ENCODE measurements around the gene DOK4.

Gene DOK4

GRCh38 chr16:57485916-57486857, at the start of gene DOK4:
Gene DOK4 (minus strand): TSS chr16:57486493. CDS start chr16:57479507, 6,986 bp downstream.
- peak; percentile 23 for DNase-seq (ENCODE audit: low read depth, low spot score)

DNA sequence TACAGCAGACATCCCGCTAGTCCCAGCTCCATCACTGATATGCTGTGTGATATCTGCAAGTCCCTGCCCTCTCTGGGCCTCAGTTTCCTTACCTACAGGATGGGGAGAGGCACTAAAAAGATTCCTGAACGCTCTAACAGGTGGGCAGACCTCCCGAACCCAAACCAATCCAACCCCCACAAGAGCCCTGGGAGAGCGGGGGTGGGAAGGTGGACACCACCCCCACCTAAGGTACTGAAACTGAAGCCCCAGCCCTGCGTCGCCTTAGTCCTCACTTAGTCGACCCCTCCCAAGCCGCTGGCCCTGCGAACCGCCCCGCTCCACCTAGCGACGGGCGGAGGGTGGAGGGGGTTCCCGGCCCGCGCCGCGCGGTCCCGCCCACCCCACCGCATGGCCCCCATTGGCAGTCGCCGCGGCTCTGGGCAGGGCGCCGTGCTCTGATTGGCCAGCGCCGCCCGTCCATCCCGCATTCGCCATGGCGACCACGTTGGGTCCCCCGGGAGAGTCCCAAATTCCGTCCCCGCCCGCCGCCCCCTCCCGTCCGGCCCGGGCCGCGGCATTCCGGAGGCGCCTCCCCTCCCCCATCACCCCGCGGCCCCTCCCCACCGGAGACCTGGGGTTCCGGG, 49.5 kb upstream of the DOK4 start:
- peak; percentile 92 for DNase-seq (ENCODE audit: low read depth, low spot score)

DNA sequence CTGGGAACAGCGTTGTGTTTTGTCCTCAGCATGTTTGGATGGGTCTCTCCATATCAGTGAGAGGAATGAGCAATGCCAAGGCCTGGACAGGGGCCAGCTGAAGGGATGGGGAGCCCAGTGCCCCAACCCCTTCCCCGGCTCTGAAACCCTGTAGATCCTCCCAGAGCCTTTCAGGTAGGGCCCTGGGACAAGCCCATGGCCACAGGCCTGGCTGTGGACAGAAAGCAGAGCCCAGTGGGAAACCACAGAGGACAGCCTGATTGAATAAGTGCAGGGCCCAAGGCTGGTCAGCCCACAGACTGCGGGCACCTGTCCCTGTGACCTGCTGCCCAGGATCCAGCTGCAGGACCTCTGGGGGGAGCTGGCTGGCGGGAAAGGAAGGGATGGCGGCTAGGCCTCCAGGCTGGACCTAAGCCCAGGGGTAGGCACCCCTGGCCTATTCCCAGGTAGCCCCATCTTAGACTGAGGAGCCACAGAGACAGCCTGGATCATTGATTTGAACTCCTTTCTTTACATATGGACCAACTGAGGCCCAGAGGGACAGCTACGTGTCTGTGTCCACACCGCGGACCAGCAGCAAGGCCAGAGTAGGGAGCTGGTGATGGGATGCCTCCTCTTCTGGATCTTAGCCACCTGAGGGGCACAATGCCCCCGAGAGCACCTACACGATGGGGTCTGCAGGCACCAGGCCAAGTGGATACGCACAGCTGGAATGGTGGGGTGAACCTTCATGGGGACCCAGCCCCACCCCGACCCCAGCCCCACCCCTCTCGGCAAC, 48.8 kb upstream of the DOK4 start:
- no peak for DNase-seq (ENCODE audit: low read depth, low spot score)

DNA sequence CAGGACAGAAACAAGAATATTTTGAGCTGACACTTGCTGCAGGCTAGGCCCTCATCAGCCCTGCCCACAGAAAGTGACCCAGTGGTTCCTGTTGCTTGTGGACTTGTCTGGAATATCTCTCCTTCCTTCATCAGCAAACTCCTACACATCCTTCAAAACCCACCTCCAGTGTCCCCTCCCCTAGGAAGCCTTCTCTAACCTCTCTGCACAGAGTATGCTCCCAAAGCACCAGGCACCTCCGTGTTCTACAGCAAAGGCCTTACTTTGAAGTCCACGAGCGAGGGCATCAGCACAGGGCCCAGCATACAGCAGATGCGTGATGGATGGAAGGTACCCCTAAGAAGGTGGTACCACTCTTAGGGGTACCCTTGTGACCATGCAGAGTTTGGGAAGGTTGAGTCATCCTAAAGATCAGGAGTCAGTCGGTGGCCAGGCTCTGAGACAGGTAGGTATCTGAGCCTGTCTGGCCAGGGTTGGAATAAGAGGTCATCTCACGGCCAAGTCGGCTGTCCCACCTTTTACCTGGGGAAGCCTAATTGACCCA, 48.1 kb upstream of the DOK4 start:
- DNase-seq (ENCODE audit: low read depth, low spot score), result no peak

DNA sequence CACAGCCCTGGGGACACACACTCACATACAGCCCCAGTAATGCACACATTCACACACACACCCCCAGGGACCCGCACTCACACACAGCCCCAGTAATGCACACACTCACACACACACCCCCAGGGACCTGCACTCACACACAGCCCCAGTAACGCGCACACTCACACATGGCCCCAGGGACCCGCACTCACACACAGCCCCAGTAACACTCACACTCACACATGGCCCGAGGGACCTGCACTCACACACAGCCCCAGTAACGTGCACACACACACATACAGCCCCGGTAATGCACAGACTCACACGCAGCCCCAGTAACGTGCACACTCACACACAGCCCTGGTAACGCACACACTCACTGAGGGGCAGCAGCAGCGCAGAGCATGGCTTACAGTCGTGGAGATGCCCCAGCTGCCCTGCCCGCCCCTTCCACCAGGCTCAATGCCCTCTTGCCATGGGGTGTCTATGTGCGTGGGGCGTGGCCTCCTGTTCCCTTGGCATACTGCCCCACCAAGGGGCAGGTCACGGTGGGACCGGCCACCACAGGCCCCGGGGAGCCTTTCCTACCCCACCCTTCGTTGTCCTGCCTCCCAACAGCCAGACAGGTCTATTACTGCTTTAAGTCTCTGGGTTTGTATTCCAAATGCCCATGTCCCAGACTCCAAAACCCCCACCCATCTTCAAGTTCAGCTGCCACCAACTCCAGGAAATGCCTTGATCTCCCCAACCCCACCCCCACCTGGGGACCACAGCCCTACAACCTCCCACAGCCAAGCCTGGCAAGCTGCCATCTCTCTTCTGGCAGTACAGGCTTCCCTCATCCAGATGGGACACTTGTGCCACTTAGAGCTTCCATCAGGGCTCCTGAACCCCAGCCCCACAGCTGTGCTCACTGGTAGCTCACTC, 47.4 kb upstream of the DOK4 start:
- no peak for DNase-seq (ENCODE audit: low read depth, low spot score)

DNA sequence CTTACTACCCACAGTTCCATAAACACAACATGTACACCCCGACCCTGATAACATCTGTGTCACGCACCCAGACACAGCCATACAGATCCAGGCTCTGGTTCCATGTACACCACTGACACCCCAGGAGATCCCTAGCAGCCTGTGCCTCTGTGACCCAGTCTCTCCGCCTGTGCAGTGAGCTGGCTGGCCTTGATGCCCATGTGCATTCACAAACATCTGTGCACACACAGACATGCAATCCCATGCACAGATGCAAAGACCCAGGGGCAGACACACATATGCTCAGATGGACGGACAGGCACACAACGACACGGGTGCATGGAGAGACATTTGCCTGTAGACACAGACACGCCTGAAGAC, 46.0 kb upstream of the DOK4 start:
- no peak for DNase-seq (ENCODE audit: low read depth, low spot score)

GRCh38 chr16:57531635-57532265, 45.5 kb upstream of the DOK4 start:
- no peak for DNase-seq (ENCODE audit: low read depth, low spot score)

DNA sequence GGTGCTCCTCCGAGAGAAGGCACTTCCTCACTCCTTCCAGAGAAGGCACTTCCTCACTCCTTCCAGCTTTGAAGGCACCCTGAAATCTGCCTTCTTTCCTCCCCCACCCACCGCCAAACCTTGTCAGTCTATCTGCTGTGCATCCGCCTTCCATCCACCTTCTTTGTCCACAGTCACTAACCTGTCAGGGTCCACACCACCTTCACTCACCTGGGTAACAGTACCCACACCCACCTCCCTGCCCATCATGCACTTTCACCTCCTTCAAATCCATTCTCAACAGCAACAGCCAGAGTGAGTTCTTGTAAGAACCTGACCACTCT, 44.9 kb upstream of the DOK4 start:
- no peak for DNase-seq (ENCODE audit: low read depth, low spot score)

- DNase-seq (ENCODE audit: low read depth, low spot score), result no peak
These were observed 44.4 kb upstream of the DOK4 start for GRCh38 chr16:57530522-57531252.

DNA sequence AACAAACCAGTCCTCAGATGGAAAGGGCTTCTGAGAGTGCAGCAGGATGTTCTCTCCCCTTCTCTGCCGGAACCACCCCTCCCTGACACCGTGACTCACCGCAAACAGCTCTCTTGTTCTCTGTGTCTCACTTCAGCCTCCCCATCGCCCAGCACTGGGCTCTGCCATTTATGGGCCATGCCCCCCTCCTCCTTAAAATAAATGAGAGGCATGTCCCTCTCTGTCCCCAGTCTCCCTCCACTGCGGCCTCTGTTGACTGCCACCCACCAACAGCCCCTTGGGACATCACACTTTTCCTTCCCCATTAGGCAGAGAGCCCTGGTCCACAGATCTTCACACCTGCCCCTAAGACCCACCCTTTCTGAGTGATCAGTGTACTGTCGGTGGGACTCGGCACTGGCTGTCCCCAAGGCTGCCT, 43.8 kb upstream of the DOK4 start:
- DNase-seq (ENCODE audit: low read depth, low spot score), result no peak

DNA sequence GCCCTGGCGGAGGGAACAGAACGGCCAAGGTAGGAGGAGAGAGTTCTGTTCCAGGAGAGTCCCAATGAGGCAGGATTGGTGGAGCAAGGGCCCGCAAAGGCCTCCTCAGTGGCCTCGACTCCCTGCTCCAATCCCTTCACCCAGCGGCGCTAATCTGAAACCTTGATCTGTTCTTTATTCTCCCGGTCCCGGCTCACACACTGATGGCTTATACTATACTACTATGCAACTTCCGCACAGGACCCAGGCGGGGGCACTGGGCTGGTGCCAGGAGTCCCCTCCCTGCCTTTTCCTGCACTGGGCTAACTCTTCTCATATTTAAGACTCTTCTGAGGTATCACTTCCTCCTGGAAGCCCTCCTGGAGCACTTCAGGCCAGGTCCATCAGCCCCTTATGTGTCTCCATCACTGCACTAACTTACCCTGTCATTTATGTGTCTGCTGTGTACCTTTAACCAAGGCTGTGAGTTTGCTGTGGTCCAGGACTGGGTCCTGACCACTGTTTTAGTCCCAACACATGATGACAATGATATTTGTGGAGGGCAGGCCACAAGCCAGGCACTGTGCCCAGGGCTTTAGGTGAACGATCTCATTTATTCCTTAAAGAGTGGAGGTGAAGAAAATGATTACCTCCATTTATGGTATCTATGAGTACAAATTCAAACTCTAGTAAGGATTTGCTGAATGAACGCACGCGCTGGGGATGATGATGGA, 43.3 kb upstream of the DOK4 start:
- DNase-seq (ENCODE audit: low read depth, low spot score), result no peak

GRCh38 chr16:57528499-57529390, 42.5 kb upstream of the DOK4 start:
- peak; percentile 85 for DNase-seq (ENCODE audit: low read depth, low spot score)

DNA sequence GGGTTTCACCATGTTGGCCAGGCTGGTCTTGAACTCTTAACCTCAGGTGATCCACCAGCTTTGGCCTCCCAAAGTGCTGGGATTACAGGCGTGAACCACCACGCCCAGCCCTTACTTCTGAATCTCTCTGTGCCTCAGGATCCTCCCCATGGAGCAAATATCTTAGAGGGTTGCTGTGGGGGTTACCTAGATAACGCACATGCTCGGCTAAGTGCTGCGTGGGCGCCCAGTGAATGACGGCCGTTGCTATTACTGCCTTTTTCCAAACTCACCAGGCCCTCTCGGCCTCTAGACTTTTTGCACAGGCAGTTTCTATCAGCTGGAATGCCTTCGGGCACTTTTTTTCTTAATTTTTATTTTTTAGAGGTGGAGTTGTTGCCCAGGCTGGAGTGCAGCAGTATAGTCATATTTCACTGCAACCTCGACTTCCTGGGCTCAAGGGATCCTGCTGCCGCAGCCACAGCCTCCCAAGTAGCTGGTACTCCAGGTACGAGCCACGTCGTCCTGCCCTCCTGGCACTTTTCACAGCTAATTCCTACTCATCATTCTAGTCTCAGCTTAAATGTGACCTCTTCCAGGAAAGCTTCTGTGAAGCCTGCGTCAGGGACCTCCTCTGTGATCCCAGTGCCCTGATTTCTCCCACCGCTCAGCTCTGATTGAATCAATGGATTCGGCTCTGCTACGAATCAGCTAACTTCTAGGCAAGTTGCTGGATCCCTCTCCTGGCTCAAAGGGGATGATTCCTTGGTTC, 41.5 kb upstream of the DOK4 start:
- DNase-seq (ENCODE audit: low read depth, low spot score), result no peak

DNA sequence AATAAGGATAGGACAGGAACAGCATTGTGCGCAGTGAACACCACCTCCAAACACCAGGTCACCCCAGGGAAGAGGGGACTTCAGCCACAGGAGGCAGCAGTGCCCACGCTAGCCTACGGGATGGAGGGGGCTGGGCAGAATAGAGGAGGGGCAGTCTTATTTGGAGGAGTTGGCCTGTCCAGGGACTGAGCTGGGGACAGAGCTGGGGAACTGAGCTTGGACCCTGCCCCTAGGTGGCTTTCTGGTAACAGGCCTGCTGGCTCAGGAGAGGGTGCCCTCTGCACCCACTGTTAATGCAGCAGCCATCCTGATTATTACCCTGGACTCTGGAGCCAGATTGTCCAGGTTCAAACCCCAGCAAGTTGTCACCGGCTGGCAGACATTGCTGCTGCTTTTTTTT, 40.7 kb upstream of the DOK4 start:
- DNase-seq (ENCODE audit: low read depth, low spot score), result no peak

- no peak for DNase-seq (ENCODE audit: low read depth, low spot score)
These were observed 40.2 kb upstream of the DOK4 start for GRCh38 chr16:57526498-57526897.

DNA sequence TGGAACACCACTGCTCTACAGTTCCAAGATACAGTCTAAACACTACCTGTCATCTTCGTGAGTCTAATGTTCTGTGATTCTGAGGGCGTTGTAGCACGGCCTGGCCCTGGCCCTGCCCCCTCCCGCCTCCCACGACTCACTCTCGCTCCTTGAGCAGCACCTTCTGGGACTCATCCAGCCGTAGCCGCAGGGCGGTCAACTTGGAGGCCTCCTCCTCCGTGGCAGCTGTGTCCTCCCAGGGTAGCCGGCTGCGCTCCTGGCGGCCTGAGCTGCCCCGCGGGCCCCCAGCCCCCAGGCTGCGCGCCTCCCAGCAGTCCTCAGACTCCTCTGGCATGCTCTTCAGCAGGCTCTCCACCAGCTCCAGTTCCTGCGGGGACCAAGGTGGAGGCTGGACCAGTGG, 39.5 kb upstream of the DOK4 start:
- DNase-seq (ENCODE audit: low read depth, low spot score), result peak; percentile 45

DNA sequence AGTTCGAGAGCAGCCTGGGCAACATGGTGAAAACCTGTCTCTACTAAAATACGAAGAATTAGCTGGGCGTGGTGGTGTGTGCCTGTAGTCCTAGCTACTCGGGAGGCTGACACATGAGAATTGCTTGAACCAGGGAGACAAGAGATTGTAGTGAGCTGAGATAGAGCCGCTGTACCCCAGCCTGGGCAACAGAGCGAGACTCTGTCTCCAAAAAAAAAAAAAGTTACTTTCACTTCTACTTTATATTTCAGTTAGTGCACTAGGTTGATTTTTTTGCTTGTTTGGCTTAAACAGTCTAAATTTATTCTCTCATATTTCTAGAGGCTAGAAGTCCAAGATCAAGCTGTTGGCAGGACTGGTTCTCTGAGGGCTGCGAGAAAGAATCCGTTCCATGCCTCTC, 36.7 kb upstream of the DOK4 start:
- DNase-seq (ENCODE audit: low read depth, low spot score), result no peak
